Stimulated activated naive B cell treated with anti-CD40 and anti-IgM and Interleukin-4, amounts not matched to agents 10 μg/mL and 1 μg/mL and 100 μg/mL, for 72 hours (primary cell): Measurements from ENCODE around the gene NFIX.

Experiments used
- ATAC-seq, 2 donors: fragments of 150-1000 bp; cut with Tn5 transposase; replicated peaks; 2 replicates each; pipeline ENCODE4 v1.10.0; 2021; ENCODE audit warnings: moderate library complexity in 1 of 2
- DNase-seq: peaks from one replicate; pipeline ENCODE4 v3.0.0; 2021
- H3K27ac Mint-ChIP-seq: one replicate; pipeline ENCODE4 v1.8.0; 2022; ENCODE audit warnings: mild to moderate bottlenecking, mixed read lengths
- H3K27me3 Mint-ChIP-seq, 2 donors: one replicate each; pipeline ENCODE4 v1.8.0; 2022; ENCODE audit warnings: mixed read lengths in 2 of 2
- H3K36me3 Mint-ChIP-seq, 2 donors: one replicate each; pipeline ENCODE4 v1.8.0; 2022; ENCODE audit warnings: mixed read lengths in 2 of 2, mild to moderate bottlenecking in 1 of 2
- H3K4me1 Mint-ChIP-seq, 2 donors: one replicate each; pipeline ENCODE4 v1.8.0; 2022; ENCODE audit warnings: mixed read lengths in 2 of 2, mild to moderate bottlenecking in 1 of 2
- H3K4me3 Mint-ChIP-seq, 2 donors: one replicate each; pipeline ENCODE4 v1.8.0; 2022; ENCODE audit warnings: mild to moderate bottlenecking in 2 of 2, mixed read lengths in 2 of 2, moderate library complexity in 1 of 2
- H3K9me3 Mint-ChIP-seq, 2 donors: one replicate each; pipeline ENCODE4 v1.8.0; 2022; ENCODE audit warnings: mixed read lengths in 2 of 2, mild to moderate bottlenecking in 1 of 2

The NFIX gene

DNA sequence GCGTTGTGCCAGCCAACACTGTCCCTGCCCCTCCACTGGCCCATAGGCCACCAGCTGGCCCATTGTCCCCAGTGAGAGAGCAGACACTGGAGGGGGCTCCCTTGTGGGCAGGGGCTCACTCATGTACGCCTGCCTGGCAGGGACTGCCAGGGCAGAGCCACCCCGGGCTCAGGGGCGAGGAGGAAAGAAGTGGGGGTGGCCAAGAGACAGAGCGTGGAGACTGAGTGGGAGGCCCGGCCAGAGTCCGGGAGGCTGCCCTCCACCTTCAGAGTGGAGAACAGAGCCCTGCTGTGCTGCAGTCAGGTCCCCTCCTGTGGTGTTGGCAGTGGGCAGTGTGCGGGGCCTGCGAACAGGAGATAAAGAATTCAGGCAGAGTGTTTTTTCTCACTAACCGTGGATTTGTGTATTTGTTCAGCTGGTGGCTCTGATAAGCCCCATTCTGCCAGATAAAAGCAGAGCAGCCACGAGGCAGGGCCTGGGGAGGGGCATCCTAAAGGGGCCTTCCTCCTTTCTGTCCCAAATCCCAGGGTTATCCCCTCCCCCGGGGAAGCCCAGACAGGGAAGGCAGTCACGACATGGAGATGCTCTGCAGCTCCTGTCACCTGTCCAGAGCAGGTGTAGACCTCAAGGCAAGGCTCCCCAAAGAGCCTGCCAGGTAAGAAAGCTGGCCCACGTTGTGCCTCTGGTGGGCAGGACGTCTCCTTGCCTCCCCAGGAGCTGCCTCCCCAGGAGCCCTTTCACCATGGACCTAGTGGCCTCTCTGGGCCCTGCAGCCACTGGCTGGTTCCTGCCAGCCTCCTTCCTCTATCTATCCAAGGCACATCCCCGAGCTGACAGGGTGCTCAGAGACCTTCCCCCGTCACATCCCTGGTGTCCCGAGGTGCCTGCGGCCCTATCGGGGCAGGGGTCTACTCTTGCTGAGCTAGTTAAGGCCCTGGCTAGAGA, 74.4 kb downstream of the NFIX start:
- no peak overlapping the region for H3K27ac Mint-ChIP-seq
- H3K9me3 Mint-ChIP-seq = no peaks in the 10 kb centered on the region
- peaks cover 6 to 16% of the 10 kb centered on the region in 2 donors for H3K27me3 Mint-ChIP-seq
- ATAC-seq = no peak
- no peak for DNase-seq
- no peak overlapping the region for H3K4me3 Mint-ChIP-seq
- H3K36me3 Mint-ChIP-seq = peaks cover 2 to 5% of the 10 kb centered on the region in 2 donors
- peaks cover 0 to 2% of the 10 kb centered on the region in 2 donors for H3K4me1 Mint-ChIP-seq

DNA sequence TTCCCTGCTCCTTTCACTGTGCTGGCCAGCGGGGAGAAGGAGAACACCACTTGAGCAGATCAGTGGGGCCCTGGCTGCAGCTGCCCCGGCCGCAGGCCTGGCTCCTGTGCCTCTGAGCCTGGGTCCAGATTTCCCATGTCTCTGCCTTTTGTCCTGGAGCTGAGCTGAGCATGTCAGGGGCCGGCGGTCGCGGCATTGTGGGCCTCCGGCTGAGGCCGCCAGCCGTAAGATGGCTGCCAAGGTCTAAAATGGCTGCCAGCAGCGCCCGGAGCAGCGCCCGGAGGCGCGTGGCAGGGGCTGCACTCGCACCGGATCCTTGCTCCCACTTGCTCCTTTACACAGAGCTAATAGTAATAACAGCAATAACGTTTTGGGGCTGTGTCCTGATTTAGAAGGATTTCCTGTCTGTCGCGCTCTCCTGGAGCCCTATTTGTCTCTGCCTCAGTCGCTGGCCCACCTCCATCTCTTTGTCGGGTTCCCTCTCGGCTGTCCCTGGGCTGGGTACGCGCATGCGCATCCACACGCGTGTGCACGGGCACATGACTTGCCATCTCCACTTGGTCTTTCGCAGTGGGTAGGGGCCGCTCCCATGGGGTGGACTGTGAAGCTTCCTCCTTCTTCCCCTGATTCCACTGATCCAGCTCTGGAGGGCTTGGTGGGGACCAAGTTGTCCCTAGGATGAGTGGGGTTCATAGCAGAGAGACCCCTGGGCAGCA, 75.3 kb downstream of the NFIX start:
- Mint-ChIP-seq H3K27me3 (peaks cover 6 to 20% of the 10 kb centered on the region in 2 donors), H3K4me1 (peaks cover 0 to 2% of the 10 kb centered on the region in 2 donors), H3K4me3 (no peak overlapping the region), H3K27ac (no peak overlapping the region), H3K36me3 (peaks cover 2 to 5% of the 10 kb centered on the region in 2 donors), H3K9me3 (no peaks in the 10 kb centered on the region)
- ATAC-seq (no peak), DNase-seq (no peak)

DNA sequence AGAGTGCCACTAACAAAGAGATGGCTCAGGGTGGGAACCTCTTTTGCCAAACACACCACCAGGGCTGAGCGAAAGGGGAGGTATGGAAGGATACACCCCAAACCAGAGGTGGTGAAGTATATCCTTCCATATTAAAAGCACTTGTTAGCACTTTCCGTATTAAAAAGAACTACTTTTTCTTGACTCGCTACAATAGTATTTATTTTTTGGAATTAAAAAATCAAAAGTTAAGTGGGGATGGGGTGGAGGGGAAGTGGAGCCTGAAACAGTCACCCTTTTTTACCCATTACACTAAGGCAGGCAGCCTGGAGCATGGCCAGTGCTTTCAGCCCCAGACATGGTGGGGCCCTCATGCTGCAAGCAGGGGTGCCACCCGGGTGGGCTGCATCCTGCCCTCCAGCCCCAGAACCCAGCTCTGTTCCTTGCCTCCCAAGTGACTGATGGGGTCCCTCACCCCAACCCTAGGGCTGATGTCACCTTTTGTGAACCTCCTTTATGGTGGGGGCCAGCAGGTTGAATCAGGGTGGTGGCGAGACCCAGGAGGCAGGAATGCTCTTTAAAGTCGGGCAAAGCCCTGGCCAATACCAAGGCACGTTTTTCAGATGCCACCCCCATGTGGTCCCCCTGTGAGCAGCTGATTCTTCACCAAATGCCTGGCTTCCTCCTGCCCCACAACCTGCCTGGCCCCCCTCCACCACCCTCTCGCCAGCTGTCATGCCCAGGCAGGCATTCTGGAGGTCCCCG, 76.3 kb downstream of the NFIX start:
- H3K27me3 Mint-ChIP-seq = peaks cover 6 to 20% of the 10 kb centered on the region in 2 donors

DNA sequence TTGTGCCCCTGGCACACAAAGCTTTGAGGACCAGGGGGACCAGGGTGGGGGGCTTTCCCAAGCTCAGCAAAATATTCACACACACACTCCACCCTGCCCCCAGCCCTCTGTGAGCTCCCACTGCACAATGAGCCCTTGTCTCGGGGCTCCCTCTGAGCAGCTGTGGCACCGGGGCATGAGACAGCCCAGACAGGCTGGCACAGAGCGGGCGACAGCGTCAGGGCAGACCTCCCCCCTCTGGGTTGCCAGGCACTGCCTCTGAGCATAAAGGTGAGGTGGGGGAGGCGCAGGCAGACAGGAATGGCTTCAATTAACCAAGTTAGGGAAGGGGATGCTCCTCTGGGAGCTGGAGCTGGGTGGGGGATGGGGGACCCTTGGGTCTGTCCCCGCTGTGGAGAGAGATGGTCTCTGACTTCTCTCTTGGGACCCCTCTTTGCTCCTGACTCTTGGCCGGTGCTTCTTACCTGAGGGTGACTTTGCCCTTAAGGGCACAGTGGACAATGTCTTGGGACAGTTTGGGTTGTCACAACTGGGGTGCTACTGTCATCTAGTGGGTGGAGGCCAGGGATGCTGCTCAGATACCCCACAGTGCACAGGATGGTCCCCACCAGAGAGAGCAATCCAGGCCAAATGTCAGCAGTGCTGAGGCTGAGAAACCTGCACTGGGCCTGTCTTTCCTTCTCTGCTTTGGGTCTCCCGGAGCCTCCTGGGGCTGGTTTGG, 77.1 kb downstream of the NFIX start:
- peaks cover 6 to 23% of the 10 kb centered on the region in 2 donors for H3K27me3 Mint-ChIP-seq
- no peaks in the 10 kb centered on the region for H3K9me3 Mint-ChIP-seq
- ATAC-seq = no peak
- H3K4me1 Mint-ChIP-seq = peaks cover 0 to 4% of the 10 kb centered on the region in 2 donors
- peaks cover 2 to 5% of the 10 kb centered on the region in 2 donors for H3K36me3 Mint-ChIP-seq
- H3K27ac Mint-ChIP-seq = no peak overlapping the region
- no peak for DNase-seq
- no peak overlapping the region for H3K4me3 Mint-ChIP-seq

More for the DNA sequence above, 76.3 kb downstream of the NFIX start:
- Mint-ChIP-seq H3K9me3 (no peaks in the 10 kb centered on the region), H3K4me3 (no peak overlapping the region), H3K27ac (no peak overlapping the region), H3K36me3 (peaks cover 2 to 5% of the 10 kb centered on the region in 2 donors), H3K4me1 (no peaks in the 10 kb centered on the region)
- DNase-seq (no peak), ATAC-seq (no peak)

DNA sequence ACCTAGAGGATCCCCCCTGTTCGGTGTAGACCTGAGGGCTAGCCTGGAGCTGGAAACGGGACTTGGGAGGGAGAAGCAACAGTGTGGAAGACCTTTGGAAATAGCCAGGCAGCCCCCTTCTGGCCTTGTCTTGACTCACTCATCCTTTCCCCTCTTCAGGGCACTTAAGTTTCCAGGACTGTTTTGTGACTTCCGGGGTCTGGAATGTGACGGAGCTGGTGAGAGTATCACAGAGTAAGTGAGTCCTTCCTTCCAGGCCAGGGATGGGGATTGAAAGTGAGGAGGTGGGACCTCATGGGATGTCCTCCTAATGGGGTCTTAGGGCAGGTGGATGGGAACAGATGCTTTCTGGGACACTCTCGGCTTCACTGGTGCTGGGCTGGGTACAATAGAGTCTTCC, 78.0 kb downstream of the NFIX start:
- Mint-ChIP-seq H3K4me1 (peaks cover 0 to 6% of the 10 kb centered on the region in 2 donors), H3K9me3 (no peaks in the 10 kb centered on the region), H3K36me3 (peaks cover 2 to 5% of the 10 kb centered on the region in 2 donors), H3K27ac (no peak overlapping the region), H3K27me3 (peaks cover 6 to 22% of the 10 kb centered on the region in 2 donors), H3K4me3 (no peak overlapping the region)
- DNase-seq (no peak), ATAC-seq (no peak)

DNA sequence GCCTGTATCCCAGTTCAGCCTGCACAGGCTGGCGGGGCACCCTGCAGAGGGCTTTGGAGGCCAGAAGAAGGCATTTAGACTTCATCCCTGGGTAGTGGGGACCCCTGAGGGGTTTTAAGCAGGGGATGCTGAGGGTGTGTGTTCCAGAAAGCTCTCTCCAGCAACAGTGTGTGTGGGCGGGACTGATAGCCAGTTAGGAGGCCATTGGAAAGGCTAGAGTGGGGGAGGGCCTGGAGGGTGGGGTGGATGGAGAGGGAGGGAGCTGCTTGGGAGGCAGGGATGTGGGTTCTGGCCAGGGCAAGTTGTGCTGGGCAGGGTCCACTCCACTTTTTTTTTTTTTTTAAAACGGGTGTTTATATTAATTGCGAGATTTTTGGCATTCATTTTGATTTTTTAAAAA, 79.1 kb downstream of the NFIX start:
- Mint-ChIP-seq H3K4me1 (peaks cover 0 to 6% of the 10 kb centered on the region in 2 donors), H3K4me3 (no peak overlapping the region), H3K27me3 (peaks cover 4 to 17% of the 10 kb centered on the region in 2 donors), H3K36me3 (peaks cover 2 to 5% of the 10 kb centered on the region in 2 donors), H3K9me3 (no peaks in the 10 kb centered on the region), H3K27ac (no peak overlapping the region)
- no peak for ATAC-seq
- no peak for DNase-seq

DNA sequence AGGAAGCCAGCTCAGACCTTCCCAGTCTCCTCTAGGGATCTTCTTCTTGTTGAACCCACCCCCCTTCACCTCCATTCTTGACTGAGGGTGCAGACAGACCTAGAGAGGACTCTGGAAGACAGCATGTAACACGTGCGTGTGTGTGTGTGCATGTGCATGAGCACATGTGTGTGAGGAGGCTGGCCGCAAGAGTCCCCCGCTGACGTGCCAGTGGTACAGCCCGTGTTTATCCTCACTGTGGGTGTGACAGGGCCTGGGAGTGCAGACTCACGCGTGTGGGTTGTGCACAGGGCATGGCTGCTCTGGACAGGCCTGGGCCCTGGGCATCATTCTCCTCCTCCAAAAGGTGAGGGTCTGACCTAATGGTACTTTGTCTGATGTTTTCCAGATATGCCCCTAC, 81.0 kb downstream of the NFIX start:
- DNase-seq (no peak), ATAC-seq (no peak)
- H3K4me3 Mint-ChIP-seq = no peak overlapping the region
- peaks cover 3 to 11% of the 10 kb centered on the region in 2 donors for H3K27me3 Mint-ChIP-seq
- H3K27ac Mint-ChIP-seq = no peak overlapping the region
- H3K9me3 Mint-ChIP-seq = no peaks in the 10 kb centered on the region
- peaks cover 0 to 6% of the 10 kb centered on the region in 2 donors for H3K4me1 Mint-ChIP-seq
- peaks cover 2 to 5% of the 10 kb centered on the region in 2 donors for H3K36me3 Mint-ChIP-seq

DNA sequence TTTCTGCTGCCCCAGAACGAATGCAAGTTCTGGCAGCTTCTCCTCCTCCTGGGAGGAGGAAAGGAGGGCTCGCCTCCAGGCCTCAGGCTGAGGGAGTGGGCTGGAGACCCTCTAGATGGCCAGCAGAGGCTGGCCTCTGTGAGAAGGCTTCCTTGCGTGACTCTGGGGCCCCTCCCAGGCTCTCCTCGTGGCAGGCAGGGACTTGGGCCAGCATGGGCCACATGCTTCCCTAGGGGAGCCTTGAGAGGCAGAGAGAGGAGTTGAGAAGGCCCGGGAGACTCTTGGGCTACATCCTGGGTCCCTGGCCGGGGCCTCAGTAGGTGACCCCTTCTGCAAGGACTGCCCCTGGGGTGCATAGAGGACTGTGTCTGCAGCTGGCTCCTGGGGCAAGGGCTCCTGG, 81.5 kb downstream of the NFIX start:
- Mint-ChIP-seq H3K27me3 (peaks cover 3 to 11% of the 10 kb centered on the region in 2 donors), H3K4me1 (peaks cover 0 to 6% of the 10 kb centered on the region in 2 donors), H3K4me3 (no peak overlapping the region), H3K9me3 (no peaks in the 10 kb centered on the region), H3K36me3 (peaks cover 4 to 5% of the 10 kb centered on the region in 2 donors), H3K27ac (no peak overlapping the region)
- DNase-seq (no peak), ATAC-seq (no peak)

DNA sequence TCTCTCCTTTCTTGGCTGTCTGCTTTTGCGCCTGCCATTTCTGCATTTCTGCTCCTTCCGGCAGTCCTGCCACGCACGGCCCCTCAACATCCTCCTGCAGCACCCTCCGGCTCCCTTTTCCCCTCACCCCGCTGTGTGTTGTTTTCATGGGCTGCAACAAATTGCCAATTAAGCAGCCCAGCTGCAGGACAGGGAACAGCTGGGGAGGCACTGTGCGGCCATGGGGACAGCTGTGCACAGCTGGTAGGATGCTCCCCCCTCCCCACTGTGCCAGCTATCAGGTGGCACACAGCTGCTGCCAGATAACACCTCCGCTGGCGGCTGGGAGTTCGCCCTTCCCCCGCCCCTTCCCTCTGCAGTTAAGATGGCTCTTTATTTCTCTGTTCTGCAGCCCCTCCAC, 82.0 kb downstream of the NFIX start:
- no peaks in the 10 kb centered on the region for H3K9me3 Mint-ChIP-seq
- no peak overlapping the region for H3K4me3 Mint-ChIP-seq
- peaks cover 3 to 11% of the 10 kb centered on the region in 2 donors for H3K27me3 Mint-ChIP-seq
- peaks cover 4 to 5% of the 10 kb centered on the region in 2 donors for H3K36me3 Mint-ChIP-seq
- DNase-seq (no peak), ATAC-seq (no peak)
- peaks cover 0 to 6% of the 10 kb centered on the region in 2 donors for H3K4me1 Mint-ChIP-seq
- H3K27ac Mint-ChIP-seq = peak overlapping the region; percentile 20

DNA sequence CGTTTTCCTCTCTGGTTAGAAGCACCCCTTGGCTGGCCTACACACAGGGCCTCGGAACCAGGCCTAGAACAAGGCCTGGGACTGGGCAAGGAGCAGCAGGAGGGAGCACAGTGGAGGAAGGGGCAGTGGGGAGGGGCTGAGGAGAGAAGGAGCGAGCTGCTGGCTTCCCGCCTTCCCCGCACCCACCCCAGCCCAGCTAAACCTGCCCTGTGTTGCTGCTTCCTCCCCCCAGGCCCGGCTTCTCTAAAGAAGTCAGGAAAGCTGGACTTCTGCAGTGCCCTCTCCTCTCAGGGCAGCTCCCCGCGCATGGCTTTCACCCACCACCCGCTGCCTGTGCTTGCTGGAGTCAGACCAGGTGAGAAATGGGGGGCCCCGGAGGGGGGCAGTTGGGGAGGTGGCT, 83.1 kb downstream of the NFIX start:
- Mint-ChIP-seq H3K4me1 (peaks cover 0 to 6% of the 10 kb centered on the region in 2 donors), H3K27me3 (peaks cover 3 to 11% of the 10 kb centered on the region in 2 donors), H3K36me3 (peaks cover 4 to 5% of the 10 kb centered on the region in 2 donors), H3K27ac (no peak overlapping the region), H3K4me3 (no peak overlapping the region), H3K9me3 (no peaks in the 10 kb centered on the region)
- DNase-seq (no peak), ATAC-seq (no peak)

DNA sequence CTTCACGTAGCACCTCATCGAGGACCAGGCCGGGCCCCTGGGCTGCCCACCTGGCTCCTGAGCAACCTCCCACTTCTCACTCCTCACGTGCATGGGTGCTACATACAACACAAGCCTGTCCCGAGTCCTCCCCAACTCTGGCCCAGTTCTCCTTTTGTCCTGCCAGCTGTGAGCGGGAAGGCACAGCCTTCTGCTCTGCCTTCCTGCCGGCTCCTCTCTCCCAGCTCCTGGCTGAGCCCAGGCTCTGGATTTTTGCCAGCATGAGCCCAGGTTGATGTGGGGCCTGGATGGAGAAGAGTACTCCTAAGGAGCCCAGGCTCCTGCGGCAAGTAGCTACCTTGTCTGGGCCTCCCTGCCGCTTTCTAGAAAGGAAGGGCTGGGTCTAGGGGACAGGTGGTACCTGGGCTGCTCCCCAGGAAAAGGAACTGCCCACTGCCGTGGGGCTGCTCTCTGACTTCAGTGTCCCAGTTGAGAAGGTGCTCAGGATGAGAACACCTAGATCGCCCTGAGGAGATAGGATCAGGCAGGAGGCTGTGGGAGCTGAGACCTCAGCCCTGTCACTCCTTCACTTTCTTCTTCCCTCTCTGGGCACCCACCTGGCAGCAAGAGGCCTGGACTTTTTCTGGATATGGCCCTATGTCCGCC, 83.7 kb downstream of the NFIX start:
- peak overlapping the region; percentile 20 for H3K27ac Mint-ChIP-seq
- H3K36me3 Mint-ChIP-seq = peaks cover 3 to 4% of the 10 kb centered on the region in 2 donors
- H3K4me3 Mint-ChIP-seq = no peak overlapping the region
- H3K9me3 Mint-ChIP-seq = no peaks in the 10 kb centered on the region
- ATAC-seq (no peak), DNase-seq (no peak)
- H3K27me3 Mint-ChIP-seq = peaks cover 1 to 11% of the 10 kb centered on the region in 2 donors
- peaks cover 0 to 6% of the 10 kb centered on the region in 2 donors for H3K4me1 Mint-ChIP-seq

DNA sequence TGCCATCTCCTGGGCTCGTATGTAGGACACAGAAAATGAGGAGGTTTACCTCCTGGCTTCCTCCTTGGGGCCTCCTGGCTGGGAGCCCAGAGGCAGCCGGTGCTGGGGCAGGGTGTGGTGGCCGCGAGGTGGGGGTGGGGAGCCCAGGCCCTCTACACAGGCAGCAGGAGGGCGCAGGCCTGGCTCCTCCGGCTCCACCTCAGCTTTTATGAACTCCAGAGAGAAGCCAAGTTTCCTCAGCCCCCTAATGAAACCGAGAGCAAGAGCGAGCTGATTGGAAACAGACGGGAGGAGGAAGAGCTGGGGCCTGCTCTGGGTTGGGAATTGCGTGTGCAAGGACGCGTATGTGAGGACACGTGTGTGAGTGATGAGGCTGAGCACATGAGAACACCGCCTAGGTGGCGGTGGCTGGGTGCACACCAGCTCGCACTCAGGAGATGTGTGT, 84.3 kb downstream of the NFIX start:
- H3K4me1 Mint-ChIP-seq = peaks cover 0 to 6% of the 10 kb centered on the region in 2 donors
- no peak overlapping the region for H3K27ac Mint-ChIP-seq
- ATAC-seq (no peak), DNase-seq (no peak)
- peaks cover 0 to 11% of the 10 kb centered on the region in 2 donors for H3K27me3 Mint-ChIP-seq
- no peaks in the 10 kb centered on the region for H3K9me3 Mint-ChIP-seq
- H3K4me3 Mint-ChIP-seq = no peak overlapping the region
- peaks cover 0 to 3% of the 10 kb centered on the region in 2 donors for H3K36me3 Mint-ChIP-seq
